Liver (tissue), 3 donors: ENCODE results near the gene FAM228B.

Source experiments
- EGR1 ChIP-seq, 2 donors: IDR thresholded peaks; 2 replicates each; pipeline ENCODE4 v1.6.1; 2016 to 2018; ENCODE audit warnings: antibody characterized with exemption in 2 of 2, low read depth in 2 of 2
- GABPA ChIP-seq, 2 donors: IDR thresholded peaks in 1 of 2; conservative IDR thresholded peaks in 1 of 2; 2 replicates each; pipeline ENCODE4 v1.6.1; 2016; ENCODE audit warnings: antibody characterized with exemption in 2 of 2, mild to moderate bottlenecking in 1 of 2, moderate library complexity in 1 of 2
- JUND ChIP-seq, 2 donors: IDR thresholded peaks; 2 replicates each; pipeline ENCODE4 v1.6.1; 2016; ENCODE audit warnings: antibody characterized with exemption in 2 of 2
- RAD21 ChIP-seq, 2 donors: IDR thresholded peaks; 2 replicates each; pipeline ENCODE4 v1.6.1; 2016; ENCODE audit warnings: antibody characterized with exemption in 2 of 2, mild to moderate bottlenecking in 2 of 2
- RXRA ChIP-seq, 2 donors: IDR thresholded peaks; 2 replicates each; pipeline ENCODE4 v1.6.1; 2017 to 2018; ENCODE audit warnings: antibody characterized with exemption in 2 of 2, mild to moderate bottlenecking in 1 of 2
- SP1 ChIP-seq: IDR thresholded peaks from 2 replicates; pipeline ENCODE4 v1.6.1; 2018; ENCODE audit warnings: antibody characterized with exemption, mild to moderate bottlenecking
- TAF1 ChIP-seq: conservative IDR thresholded peaks from 2 replicates; pipeline ENCODE4 v1.6.1; 2016; ENCODE audit warnings: antibody characterized with exemption, mild to moderate bottlenecking
- TF ChIP-seq, protein P1 (sequence below): fragments of 150-350 bp; IDR thresholded peaks from 2 replicates; pipeline ENCODE4 v1.5.1; 2017; ENCODE audit warnings: improper control_type of control experiment, low read depth, low read length; ENCODE audit not compliant: missing input control
- donor health status: healthy.
- donor health status: healthy.

DNA sequence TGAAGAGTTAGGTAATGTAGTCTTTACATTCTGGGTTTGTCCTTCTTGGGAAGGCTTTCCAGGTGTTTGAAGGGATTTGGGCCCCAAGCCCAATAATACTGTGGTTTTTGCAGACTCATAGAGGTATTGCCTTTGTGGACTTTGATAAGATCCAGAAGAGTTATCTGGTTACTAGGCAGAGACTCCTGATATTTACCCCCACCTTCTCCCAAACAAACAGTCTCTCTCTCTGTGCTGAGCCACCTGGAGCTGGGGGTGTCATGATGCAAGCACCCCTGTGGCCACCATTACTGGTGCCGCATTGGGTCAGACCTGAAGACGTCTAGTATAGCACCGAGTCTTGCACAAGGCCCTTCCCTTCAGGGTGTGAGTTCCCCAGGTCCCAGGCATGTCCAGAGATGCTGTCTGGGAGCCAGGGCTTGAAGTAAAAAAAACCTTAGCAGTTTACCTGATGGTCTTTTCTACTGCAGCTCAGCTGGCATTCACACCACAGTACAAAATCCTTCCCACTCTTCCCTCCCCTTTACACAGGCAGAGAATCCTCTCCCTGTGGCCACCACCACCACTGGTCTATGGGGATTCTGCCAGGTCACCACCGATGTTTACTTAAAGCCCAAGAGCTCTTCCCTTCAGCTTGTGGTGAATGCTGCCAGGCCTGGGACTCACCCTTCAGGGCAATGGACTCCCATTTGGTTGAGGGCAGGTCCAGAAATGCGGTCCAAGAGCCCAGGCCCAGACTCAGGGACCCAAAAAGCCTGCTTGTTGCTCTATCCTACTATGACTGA, 29.3 kb downstream of the FAM228B start:
- no peak for TF ChIP-seq SP1
- no peak for TF ChIP-seq GABPA (IDR thresholded peaks at IDR 0.05 in 1 of 2, conservative IDR thresholded peaks at IDR 0.05 in 1 of 2)
- TF ChIP-seq, protein P1, sequence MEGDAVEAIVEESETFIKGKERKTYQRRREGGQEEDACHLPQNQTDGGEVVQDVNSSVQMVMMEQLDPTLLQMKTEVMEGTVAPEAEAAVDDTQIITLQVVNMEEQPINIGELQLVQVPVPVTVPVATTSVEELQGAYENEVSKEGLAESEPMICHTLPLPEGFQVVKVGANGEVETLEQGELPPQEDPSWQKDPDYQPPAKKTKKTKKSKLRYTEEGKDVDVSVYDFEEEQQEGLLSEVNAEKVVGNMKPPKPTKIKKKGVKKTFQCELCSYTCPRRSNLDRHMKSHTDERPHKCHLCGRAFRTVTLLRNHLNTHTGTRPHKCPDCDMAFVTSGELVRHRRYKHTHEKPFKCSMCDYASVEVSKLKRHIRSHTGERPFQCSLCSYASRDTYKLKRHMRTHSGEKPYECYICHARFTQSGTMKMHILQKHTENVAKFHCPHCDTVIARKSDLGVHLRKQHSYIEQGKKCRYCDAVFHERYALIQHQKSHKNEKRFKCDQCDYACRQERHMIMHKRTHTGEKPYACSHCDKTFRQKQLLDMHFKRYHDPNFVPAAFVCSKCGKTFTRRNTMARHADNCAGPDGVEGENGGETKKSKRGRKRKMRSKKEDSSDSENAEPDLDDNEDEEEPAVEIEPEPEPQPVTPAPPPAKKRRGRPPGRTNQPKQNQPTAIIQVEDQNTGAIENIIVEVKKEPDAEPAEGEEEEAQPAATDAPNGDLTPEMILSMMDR = no peak
- no peak for TF ChIP-seq EGR1 (IDR thresholded peaks at IDR 0.05; ENCODE audit: low read depth in 2 of 2)
- no peak for TF ChIP-seq RXRA (IDR thresholded peaks at IDR 0.05)
- TF ChIP-seq JUND (IDR thresholded peaks at IDR 0.05) = no peak
- no peak for TF ChIP-seq TAF1
- no peak for TF ChIP-seq RAD21 (IDR thresholded peaks at IDR 0.05)
